IMR-90 (cell line): Measurements from ENCODE around the gene NPIPB6. TPM values are rescaled to one million over a fixed set of nuclear protein-coding genes. Genes with fewer than 3 reads are reported as not detected.

Experiments
- ATAC-seq: fragments of 200-7000 bp; cut with Tn5 transposase; 2 replicates; pipeline ENCODE4 v1.9.1; 2020; ENCODE audit warnings: low read depth, mild to moderate bottlenecking, moderate library complexity
- BruUV-seq: library from RNA; stranded (reverse); fragments of 400-500 nt; replicated peaks from 2 replicates; lab custom pipeline; 2021; lab: Mats Ljungman, UMichigan
- CTCF ChIA-PET: fragments of 300-600 bp; formaldehyde crosslinking; extraction: SDS; loops from one replicate; lab custom pipeline; 2021; ENCODE audit warnings: antibody characterized with exemption; lab: Yijun Ruan, JAX
- POLR2A ChIA-PET: fragments of 300-600 bp; sonication (Branson Sonifier 250); formaldehyde crosslinking; loops from one replicate; lab custom pipeline; 2022; ENCODE audit warnings: antibody characterized with exemption; ENCODE audit not compliant: unreplicated experiment; lab: Charles Lee
- DNase-seq: peaks from one replicate; pipeline ENCODE4 v3.0.0; 2013
- H2AFZ ChIP-seq: replicated peaks from 2 replicates; pipeline ENCODE3; 2013; ENCODE audit warnings: low read length, mild to moderate bottlenecking; ENCODE audit not compliant: poor library complexity
- H2AK5ac ChIP-seq: 2 replicates; pipeline ENCODE4 v1.6.1; 2013; ENCODE audit warnings: low read depth, low read length, inconsistent platforms
- H2AK9ac ChIP-seq: replicated peaks from 2 replicates; pipeline ENCODE3; 2013; ENCODE audit warnings: mild to moderate bottlenecking, low read depth, low read length, moderate library complexity; ENCODE audit not compliant: poor library complexity
- H2BK120ac ChIP-seq: 2 replicates; pipeline ENCODE4 v1.6.1; 2013; ENCODE audit warnings: low read depth, low read length, inconsistent platforms
- H2BK15ac ChIP-seq: 3 replicates; pipeline ENCODE4 v1.6.1; 2013; ENCODE audit warnings: low read depth, low read length, inconsistent platforms
- H2BK20ac ChIP-seq: 2 replicates; pipeline ENCODE4 v1.6.1; 2013; ENCODE audit warnings: low read depth, mild to moderate bottlenecking, inconsistent platforms, low read length, moderate library complexity
- H2BK5ac ChIP-seq: 2 replicates; pipeline ENCODE4 v1.6.1; 2013; ENCODE audit warnings: mild to moderate bottlenecking, low read depth, low read length, inconsistent platforms; ENCODE audit not compliant: poor library complexity, severe bottlenecking
- H3K14ac ChIP-seq: replicated peaks from 2 replicates; pipeline ENCODE4 v1.6.1; 2013; ENCODE audit warnings: low read depth, low read length, inconsistent platforms
- H3K18ac ChIP-seq: 2 replicates; pipeline ENCODE4 v1.6.1; 2013; ENCODE audit warnings: low read depth, low read length, control low read depth
- H3K23ac ChIP-seq: 2 replicates; pipeline ENCODE4 v1.6.1; 2013; ENCODE audit warnings: low read depth, low read length, inconsistent platforms
- H3K27ac ChIP-seq: 2 replicates; pipeline ENCODE4 v1.5.1; 2013; ENCODE audit warnings: mild to moderate bottlenecking, control low read depth, low read length; ENCODE audit not compliant: insufficient read depth
- H3K27me3 ChIP-seq: 2 replicates; pipeline ENCODE4 v1.6.1; 2013; ENCODE audit warnings: low read length; ENCODE audit not compliant: control insufficient read depth, insufficient read depth
- H3K36me3 ChIP-seq: 2 replicates; pipeline ENCODE4 v1.6.1; 2013; ENCODE audit warnings: low read length, mixed read lengths; ENCODE audit not compliant: control insufficient read depth, insufficient read depth
- H3K4ac ChIP-seq: 2 replicates; pipeline ENCODE4 v1.6.1; 2013; ENCODE audit warnings: low read depth, low read length, inconsistent platforms
- H3K4me1 ChIP-seq: 2 replicates; pipeline ENCODE4 v1.6.1; 2013; ENCODE audit warnings: low read length, mixed read lengths; ENCODE audit not compliant: control insufficient read depth, insufficient read depth
- H3K4me2 ChIP-seq: 2 replicates; pipeline ENCODE4 v1.6.1; 2013; ENCODE audit warnings: low read depth, mild to moderate bottlenecking, control low read depth, low read length, moderate library complexity
- H3K4me3 ChIP-seq: 2 replicates; pipeline ENCODE4 v1.5.1; 2013; ENCODE audit warnings: low read depth, mild to moderate bottlenecking, control low read depth, low read length, moderate library complexity; ENCODE audit not compliant: insufficient read depth
- H3K56ac ChIP-seq: 2 replicates; pipeline ENCODE4 v1.6.1; 2013; ENCODE audit warnings: low read length, inconsistent platforms; ENCODE audit not compliant: insufficient read depth; ENCODE audit errors: extremely low read depth
- H3K79me1 ChIP-seq, 2 experiments: 2 replicates each; pipeline ENCODE4 v1.6.1; 2013; ENCODE audit warnings: low read length in 2 of 2, inconsistent platforms in 1 of 2, low read depth in 1 of 2
- H3K9ac ChIP-seq: 2 replicates; pipeline ENCODE4 v1.6.1; 2013; ENCODE audit warnings: low read depth, low read length, control low read depth
- H3K9me1 ChIP-seq: 2 replicates; pipeline ENCODE4 v1.6.1; 2013; ENCODE audit warnings: low read length, inconsistent platforms; ENCODE audit not compliant: insufficient read depth
- H3K9me3 ChIP-seq: 2 replicates; pipeline ENCODE4 v1.6.1; 2013; ENCODE audit warnings: low read length; ENCODE audit not compliant: control insufficient read depth, insufficient read depth
- H4K20me1 ChIP-seq: 2 replicates; pipeline ENCODE4 v1.6.1; 2013; ENCODE audit warnings: low read length, inconsistent platforms; ENCODE audit not compliant: insufficient read depth
- H4K5ac ChIP-seq: 2 replicates; pipeline ENCODE4 v1.6.1; 2013; ENCODE audit warnings: mild to moderate bottlenecking, low read depth, low read length, control low read depth
- H4K8ac ChIP-seq, 2 experiments: 2 replicates each; pipeline ENCODE4 v1.6.1; 2013; ENCODE audit warnings: low read depth in 2 of 2, low read length in 2 of 2, control low read depth in 1 of 2, inconsistent platforms in 1 of 2
- H4K91ac ChIP-seq: 2 replicates; pipeline ENCODE4 v1.6.1; 2013; ENCODE audit warnings: low read depth, low read length, inconsistent platforms; ENCODE audit not compliant: insufficient read depth
- BHLHE40 ChIP-seq: fragments of 150-350 bp; IDR thresholded peaks from 2 replicates; pipeline ENCODE4 v1.6.1; 2016; ENCODE audit warnings: mild to moderate bottlenecking, low read depth, low read length
- CEBPB ChIP-seq: IDR thresholded peaks from 2 replicates; pipeline ENCODE4 v1.6.1; 2012; ENCODE audit warnings: low read depth, low read length, improper control_type of control experiment
- CHD1 ChIP-seq: IDR thresholded peaks from 2 replicates; pipeline ENCODE4 v1.6.1; 2012; ENCODE audit warnings: low read depth, low read length, improper control_type of control experiment
- CTCF ChIP-seq: conservative IDR thresholded peaks from 2 replicates; pipeline ENCODE4 v1.5.1; 2012; ENCODE audit warnings: mild to moderate bottlenecking, low read depth, low read length, improper control_type of control experiment
- ELK1 ChIP-seq: fragments of 150-350 bp; IDR thresholded peaks from 2 replicates; pipeline ENCODE4 v1.6.1; 2016; ENCODE audit warnings: low read depth, mild to moderate bottlenecking, low read length, moderate library complexity, borderline replicate concordance
- FOS ChIP-seq: fragments of 150-350 bp; IDR thresholded peaks from 2 replicates; pipeline ENCODE4 v1.6.1; 2016; ENCODE audit warnings: low read depth, low read length
- MAFK ChIP-seq: IDR thresholded peaks from 2 replicates; pipeline ENCODE4 v1.6.1; 2012; ENCODE audit warnings: low read depth, low read length, improper control_type of control experiment
- MAZ ChIP-seq: IDR thresholded peaks from 2 replicates; pipeline ENCODE4 v1.6.1; 2012; ENCODE audit warnings: low read depth, mild to moderate bottlenecking, low read length, improper control_type of control experiment, moderate library complexity, borderline replicate concordance
- MXI1 ChIP-seq: IDR thresholded peaks from 2 replicates; pipeline ENCODE4 v1.6.1; 2012; ENCODE audit warnings: low read depth, mild to moderate bottlenecking, low read length, moderate library complexity, borderline replicate concordance
- NFE2L2 ChIP-seq: fragments of 150-350 bp; IDR thresholded peaks from 2 replicates; pipeline ENCODE4 v1.6.1; 2016; ENCODE audit warnings: low read depth, mild to moderate bottlenecking, low read length
- POLR2A ChIP-seq: IDR thresholded peaks from 2 replicates; pipeline ENCODE4 v1.6.1; 2012; ENCODE audit warnings: mild to moderate bottlenecking, low read depth, low read length
- RAD21 ChIP-seq: IDR thresholded peaks from 2 replicates; pipeline ENCODE4 v1.6.1; 2012; ENCODE audit warnings: low read length, improper control_type of control experiment
- RCOR1 ChIP-seq: IDR thresholded peaks from 2 replicates; pipeline ENCODE4 v1.6.1; 2012; ENCODE audit warnings: mild to moderate bottlenecking, low read length, improper control_type of control experiment; ENCODE audit not compliant: insufficient replicate concordance
- RFX5 ChIP-seq: IDR thresholded peaks from 2 replicates; pipeline ENCODE4 v1.8.0; 2012; ENCODE audit warnings: low read depth, mild to moderate bottlenecking, low read length, moderate library complexity
- SMC3 ChIP-seq: fragments of 150-350 bp; IDR thresholded peaks from 2 replicates; pipeline ENCODE4 v1.6.1; 2016; ENCODE audit warnings: low read depth, mild to moderate bottlenecking, antibody characterized with exemption, low read length, moderate library complexity
- USF2 ChIP-seq: fragments of 150-350 bp; IDR thresholded peaks from 2 replicates; pipeline ENCODE4 v1.6.1; 2017; ENCODE audit warnings: mild to moderate bottlenecking, antibody characterized with exemption, low read length, low read depth
- WGBS, 2 experiments: methylation state at CpG; one replicate each; pipeline versions ENCODE4 v1.1.5 to v1.1.7; 2013; ENCODE audit warnings: missing lambda C conversion rate in 2 of 2; ENCODE audit not compliant: insufficient read length in 1 of 2; ENCODE audit errors: extremely low coverage in 2 of 2; 5-methylcytosine and 5-hydroxymethylcytosine counted together
- dilution Hi-C: fragments of 300-500 bp; cut with HindIII; formaldehyde crosslinking; loops from one replicate; pipeline ENCODE4 v1.14.3; 2018; ENCODE audit warnings: low sequenced_read_pairs; ENCODE audit not compliant: unreplicated experiment
- in situ Hi-C: fragments of 300-500 bp; cut with MboI; formaldehyde crosslinking; loops from 3 replicates; pipeline ENCODE4 v1.14.3; 2019; ENCODE audit warnings: low sequenced_read_pairs, inconsistent platforms, mixed read lengths
- intact Hi-C: fragments of 100-400 bp; cut with micrococcal nuclease; formaldehyde crosslinking; loops from 2 replicates; pipeline ENCODE4 v1.10.0; 2022
- polyA plus RNA-seq, 3 experiments: library from polyadenylated mRNA; depleted of rRNA; stranded (reverse); fragments of >200 nt; gene quantifications; 2 replicates each; pipeline ENCODE4 v1.2.3, GENCODE V29; 2012; ENCODE audit warnings: low replicate concordance in 1 of 3
- total RNA-seq: library from RNA; depleted of rRNA; stranded (reverse); fragments of >200 nt; gene quantifications from 2 replicates; pipeline ENCODE4 v1.2.3, GENCODE V29; 2012

The NPIPB6 gene
- total and polyA plus RNA-seq, 2 of the 4 experiments (the other 2 are of a cell fraction): 0.18 to 0.19 TPM

- peaks cover 4% of the 10 kb centered on the region for H3K27me3 ChIP-seq
- H3K9ac ChIP-seq: no peak overlapping the region
- H3K27ac ChIP-seq: no peak overlapping the region
- H2BK120ac ChIP-seq: no peak overlapping the region
- no peaks in the 10 kb centered on the region for H3K4me1 ChIP-seq
- dilution Hi-C loops (no loop called here), in situ Hi-C loops (no loop called here), intact Hi-C loops (no loop called here)
- 80% methylated on average over 1 of the region's 5 CpGs; no CpG with 5 or more reads in 1 of the 2 experiments for WGBS, 2 experiments
- no peaks in the 10 kb centered on the region for H3K9me3 ChIP-seq
- no TSS peak for BruUV-seq
- no peak overlapping the region for H2BK15ac ChIP-seq
- no peak overlapping the region for H3K56ac ChIP-seq
- H3K4me2 ChIP-seq: no peak overlapping the region
- H2BK20ac ChIP-seq: no peak overlapping the region
- CTCF ChIA-PET: no interaction called here
- no peak overlapping the region for H3K14ac ChIP-seq
- TF ChIP-seq NFE2L2: no peak
- no peak for TF ChIP-seq RFX5
- no peak for TF ChIP-seq FOS
- no peak for TF ChIP-seq BHLHE40
- TF ChIP-seq ELK1: no peak
- no peak for TF ChIP-seq RAD21
- no peak for TF ChIP-seq POLR2A
- no peak for TF ChIP-seq RCOR1
- TF ChIP-seq MAFK: no peak
- no peak for TF ChIP-seq MXI1
- no peak for TF ChIP-seq CEBPB
- TF ChIP-seq USF2: no peak
- TF ChIP-seq MAZ: no peak
- TF ChIP-seq CHD1: no peak
- no peak for TF ChIP-seq CTCF
- no peak for TF ChIP-seq SMC3
- no peak overlapping the region for H2AK5ac ChIP-seq
- H2AK9ac ChIP-seq: no peak overlapping the region
- no peaks in the 10 kb centered on the region for H4K20me1 ChIP-seq
- H3K36me3 ChIP-seq: no peaks in the 10 kb centered on the region
- no peak for ATAC-seq
- no peaks in the 10 kb centered on the region for H3K79me1 ChIP-seq
- H4K5ac ChIP-seq: no peak overlapping the region
- no peak overlapping the region for H2AFZ ChIP-seq
- no peak overlapping the region for H4K8ac ChIP-seq
- POLR2A ChIA-PET: no interaction called here
- H2BK5ac ChIP-seq: no peak overlapping the region
- H3K18ac ChIP-seq: no peak overlapping the region
- no peak overlapping the region for H3K23ac ChIP-seq
- DNase-seq: no peak
- no peaks in the 10 kb centered on the region for H3K9me1 ChIP-seq
- H3K4me3 ChIP-seq: no peak overlapping the region
- no peak overlapping the region for H3K4ac ChIP-seq
- no peak overlapping the region for H4K91ac ChIP-seq
These were observed 55.4 kb downstream of the NPIPB6 start for GRCh38 chr16:28307936-28308335.
